8988T (cell line): ENCODE results near the gene FAM219A.

ENCODE experiments used
- DNase-seq: peaks from one replicate; pipeline ENCODE4 v3.0.0; 2011

Gene FAM219A

GRCh38 chr9:34458013-34458958 lies at the start of gene FAM219A, which contains the start of gene DNAI1:
TSS of gene FAM219A (minus strand) at chr9:34458570. CDS start at chr9:34458263, 307 bp downstream.
TSS of gene DNAI1 (plus strand) at chr9:34458805. CDS start at chr9:34459006, 201 bp downstream.
- DNase-seq = peak; percentile 99

- no peak for DNase-seq
Observed at GRCh38 chr9:34507966-34508365, 49.6 kb upstream of the FAM219A start.

- DNase-seq = no peak
Observed at GRCh38 chr9:34507556-34507955, 49.2 kb upstream of the FAM219A start.

GRCh38 chr9:34506623-34507022 lies 48.3 kb upstream of the FAM219A start:
- DNase-seq = no peak

- no peak for DNase-seq
Observed at GRCh38 chr9:34505370-34506120, 47.2 kb upstream of the FAM219A start.

- no peak for DNase-seq
Observed at GRCh38 chr9:34503406-34503805, 45.0 kb upstream of the FAM219A start.

- no peak for DNase-seq
Observed at GRCh38 chr9:34502891-34503290, 44.5 kb upstream of the FAM219A start.

- DNase-seq = no peak
Observed at GRCh38 chr9:34502471-34502870, 44.1 kb upstream of the FAM219A start.

GRCh38 chr9:34501889-34502425 lies 43.6 kb upstream of the FAM219A start:
- no peak for DNase-seq

GRCh38 chr9:34501372-34501771 lies 43.0 kb upstream of the FAM219A start:
- no peak for DNase-seq

GRCh38 chr9:34500623-34501267 lies 42.4 kb upstream of the FAM219A start:
- DNase-seq = peak; percentile 55

GRCh38 chr9:34499076-34499475 lies 40.7 kb upstream of the FAM219A start:
- DNase-seq = no peak

GRCh38 chr9:34498553-34498952 lies 40.2 kb upstream of the FAM219A start:
- DNase-seq = no peak

GRCh38 chr9:34496149-34496712 lies 37.9 kb upstream of the FAM219A start:
- DNase-seq = no peak

GRCh38 chr9:34493972-34494535 lies 35.7 kb upstream of the FAM219A start:
- no peak for DNase-seq

- DNase-seq = no peak
Observed at GRCh38 chr9:34492051-34492450, 33.7 kb upstream of the FAM219A start.

- no peak for DNase-seq
Observed at GRCh38 chr9:34491596-34491995, 33.2 kb upstream of the FAM219A start.

- DNase-seq = no peak
Observed at GRCh38 chr9:34490760-34491159, 32.4 kb upstream of the FAM219A start.

- DNase-seq = no peak
Observed at GRCh38 chr9:34490360-34490759, 32.0 kb upstream of the FAM219A start.

- no peak for DNase-seq
Observed at GRCh38 chr9:34486572-34486971, 28.2 kb upstream of the FAM219A start.

GRCh38 chr9:34485822-34486221 lies 27.5 kb upstream of the FAM219A start:
- DNase-seq = no peak

GRCh38 chr9:34484678-34485077 lies 26.3 kb upstream of the FAM219A start:
- no peak for DNase-seq
